ENCODE measurements around the gene PRKCSH. TPM values are rescaled to one million over a fixed set of nuclear protein-coding genes. Genes with fewer than 3 reads are reported as not detected.
A peak's percentile ranks its signal among the peaks of the same experiment; 100 is the strongest.

PRKCSH gene
- total and polyA plus RNA-seq, 10 of the 15 experiments (the other 5 are each of a cell fraction or from before 2014, with no cell fraction given): 1.1 to 280 (median 44.1) TPM

- TF ChIP-seq FOS (IDR thresholded peaks at IDR 0.05; ENCODE audit: borderline replicate concordance, extremely low read depth, insufficient read length) (peak; percentile 27), CREB1 (IDR thresholded peaks at IDR 0.05; ENCODE audit: low read depth) (0 out of 2 replicates have a peak, but pooled peaks have one; percentile 29), IRF3 (IDR thresholded peaks at IDR 0.05) (peak; percentile 70; the same call in 1 of the 2 replicates), HSF1 (IDR thresholded peaks at IDR 0.05; ENCODE audit: low read depth, low read length) (no peak), POLR2A (IDR thresholded peaks at IDR 0.05; ENCODE audit: low read depth, low read length) (0 out of 2 replicates have a peak, but pooled peaks have one; percentile 23), RAD21 (IDR thresholded peaks at IDR 0.05; ENCODE audit: insufficient read depth, low read depth, low read length) (no peak), PBX3 (IDR thresholded peaks at IDR 0.05; ENCODE audit: insufficient replicate concordance, low read depth, low read length) (peak; percentile 4), E2F4 (IDR thresholded peaks at IDR 0.05; ENCODE audit: low read depth, low read length) (no peak), SP1 (IDR thresholded peaks at IDR 0.05; ENCODE audit: low read depth, low read length) (peak; percentile 87), PKNOX1 (IDR thresholded peaks at IDR 0.05) (peak; percentile 71), IKZF1 (conservative IDR thresholded peaks at IDR 0.05) (peak; percentile 61), NR2F1 (conservative IDR thresholded peaks at IDR 0.05) (no peak), NFYB (IDR thresholded peaks at IDR 0.05; ENCODE audit: insufficient read depth, low read depth, low read length) (peak; percentile 81)
Observed at GRCh38 chr19:11481534-11482383, 46.3 kb downstream of the PRKCSH start (continued).

Data from GM12878 (cell line).